Measurements from ENCODE around the gene NTMT1.
A peak's percentile ranks its signal among the peaks of the same experiment; 100 is the strongest.

The NTMT1 gene

DNA sequence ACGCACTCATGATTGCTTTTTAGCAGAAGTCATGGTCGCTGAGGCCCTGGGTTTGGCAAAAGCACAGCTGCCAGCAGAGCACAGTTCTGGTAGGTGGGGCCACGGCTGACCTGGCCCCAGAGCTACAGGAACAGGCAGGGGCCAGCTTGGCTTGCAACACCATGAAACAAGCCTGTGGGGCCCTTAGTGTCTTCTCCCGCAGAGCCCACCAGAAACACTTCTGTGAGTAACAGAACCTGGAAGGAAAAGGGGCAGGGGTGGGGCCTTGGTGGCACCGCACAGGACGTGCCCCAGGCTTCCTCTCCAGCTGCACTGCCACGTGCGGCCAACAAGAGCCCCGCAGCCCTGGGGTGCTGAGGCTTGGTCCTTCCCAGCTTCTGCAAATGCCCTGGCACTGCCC lies 11.1 kb downstream of the NTMT1 start:
- no peak for DNase-seq (ENCODE audit: low read depth)

DNA sequence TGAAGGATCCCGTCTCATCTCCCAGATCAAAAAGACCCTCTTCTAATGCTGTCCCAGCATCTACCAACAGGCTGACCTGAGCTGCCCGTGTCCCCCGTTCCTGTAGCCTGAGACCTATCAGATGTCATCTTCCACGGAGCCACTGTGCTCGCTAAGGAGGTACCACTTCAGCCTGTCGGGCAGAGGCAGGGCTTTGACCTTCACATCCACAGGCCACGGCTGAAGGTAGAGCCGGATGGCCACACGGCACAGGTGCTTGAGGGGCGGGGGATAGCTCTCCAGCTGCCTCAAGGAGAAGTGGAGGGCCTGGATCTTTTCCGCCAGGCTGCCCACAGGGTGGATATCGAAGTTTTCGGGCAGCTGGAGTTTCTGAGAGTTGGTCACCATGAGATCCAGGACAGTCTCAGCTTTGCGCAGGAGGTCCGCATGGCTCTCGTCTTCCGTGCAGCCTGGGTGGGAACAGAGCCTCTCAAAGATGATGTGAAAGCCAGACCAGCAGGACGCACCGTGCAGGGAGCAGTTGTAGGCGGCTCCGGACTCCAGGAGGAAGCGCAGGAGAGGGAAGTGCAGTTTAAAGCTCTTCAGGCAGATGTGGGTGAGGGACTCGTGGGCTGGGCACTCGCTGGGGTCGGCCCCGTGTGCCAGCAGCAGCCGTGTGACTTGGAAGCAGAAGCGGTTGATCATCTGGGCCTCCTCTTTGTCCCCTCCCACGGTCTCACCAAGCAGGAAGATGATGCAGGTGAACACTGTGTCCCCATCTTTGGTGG lies 11.9 kb downstream of the NTMT1 start:
- no peak for DNase-seq (ENCODE audit: low read depth)

DNA sequence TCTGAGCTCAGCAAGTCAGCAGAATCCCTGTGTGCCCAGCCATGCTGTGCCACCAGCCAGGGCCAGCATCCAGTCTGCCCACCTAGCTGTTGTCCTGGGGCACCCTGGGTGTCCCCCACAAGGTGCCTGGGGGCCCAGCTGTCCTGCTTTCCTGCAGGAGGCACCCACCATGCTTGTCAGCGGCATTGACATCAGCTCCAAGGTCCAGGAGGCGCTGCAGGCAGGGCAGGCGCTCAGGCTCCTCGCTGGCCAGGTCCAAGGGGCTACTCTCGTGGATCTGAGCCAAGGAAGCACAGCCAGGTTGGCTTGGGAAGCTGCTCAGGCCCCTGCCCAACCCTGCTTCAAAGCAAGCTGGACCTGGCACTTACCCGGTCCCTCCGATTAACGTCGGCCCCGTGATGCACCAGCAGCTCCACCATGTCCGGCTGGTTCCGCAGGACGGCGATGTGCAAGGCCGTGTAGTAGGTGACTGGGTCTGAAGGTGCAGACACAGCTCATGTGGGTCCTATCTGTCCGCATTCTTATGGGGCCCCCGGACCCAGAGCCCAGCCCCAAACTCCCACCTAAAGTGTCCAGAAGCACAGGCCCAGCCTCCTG lies 13.2 kb downstream of the NTMT1 start:
- no peak for DNase-seq (ENCODE audit: low read depth)

DNA sequence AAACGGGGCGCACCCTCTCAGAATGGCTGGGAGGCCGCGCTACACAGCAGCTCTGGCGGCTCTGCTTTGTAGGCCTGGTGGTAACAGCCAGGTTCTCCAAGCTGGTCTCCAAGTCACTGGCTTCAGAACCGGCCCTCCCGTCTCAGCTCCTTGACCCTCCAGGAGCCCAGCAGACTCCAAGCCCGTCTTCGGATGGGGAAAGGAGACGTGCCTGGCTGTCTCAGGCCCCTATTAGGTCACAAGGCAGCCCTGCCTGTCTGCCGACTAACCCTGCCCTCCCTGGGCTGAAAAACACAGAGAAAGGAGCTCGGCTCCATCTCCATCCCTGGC lies 13.8 kb downstream of the NTMT1 start:
- DNase-seq (ENCODE audit: low read depth): no peak

DNA sequence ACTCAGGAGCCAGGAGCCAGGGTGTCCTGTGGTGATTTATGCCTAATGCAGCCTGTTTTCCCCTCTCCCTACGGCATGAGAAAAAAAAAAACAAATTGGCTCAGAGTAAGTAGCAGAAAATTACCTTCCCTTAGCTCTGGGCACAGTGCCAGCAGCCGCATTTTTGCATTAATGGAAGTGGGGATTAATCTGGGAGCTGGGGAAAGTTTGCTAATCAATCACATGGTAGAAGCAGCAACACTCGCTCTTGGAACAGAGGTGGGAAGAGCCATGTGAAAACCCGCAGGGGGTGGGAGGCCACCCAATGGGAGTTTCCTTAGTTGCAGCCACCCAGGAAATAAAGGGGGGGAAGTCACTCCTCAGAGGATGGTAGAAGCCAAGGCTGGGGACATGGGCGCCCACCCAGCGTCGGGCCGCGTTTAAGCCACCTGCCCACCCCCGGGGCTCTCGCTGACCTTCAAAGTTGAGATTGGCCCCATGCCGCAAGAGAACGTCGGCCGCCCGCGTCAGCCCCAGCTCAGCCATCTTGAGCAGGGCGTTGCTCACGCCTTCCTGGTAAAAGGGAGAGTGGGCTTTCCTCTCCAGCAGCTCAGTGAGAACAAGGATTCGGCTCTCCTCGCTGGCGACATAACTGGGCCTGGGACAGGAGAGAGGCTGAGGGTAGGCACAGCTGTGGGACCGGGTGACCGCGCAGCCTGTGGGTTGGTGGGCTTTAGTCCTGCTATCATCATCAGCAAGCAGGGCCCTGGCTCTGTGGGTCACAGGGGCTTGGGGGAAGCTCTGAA lies 14.3 kb downstream of the NTMT1 start:
- no peak for DNase-seq (ENCODE audit: low read depth)

DNA sequence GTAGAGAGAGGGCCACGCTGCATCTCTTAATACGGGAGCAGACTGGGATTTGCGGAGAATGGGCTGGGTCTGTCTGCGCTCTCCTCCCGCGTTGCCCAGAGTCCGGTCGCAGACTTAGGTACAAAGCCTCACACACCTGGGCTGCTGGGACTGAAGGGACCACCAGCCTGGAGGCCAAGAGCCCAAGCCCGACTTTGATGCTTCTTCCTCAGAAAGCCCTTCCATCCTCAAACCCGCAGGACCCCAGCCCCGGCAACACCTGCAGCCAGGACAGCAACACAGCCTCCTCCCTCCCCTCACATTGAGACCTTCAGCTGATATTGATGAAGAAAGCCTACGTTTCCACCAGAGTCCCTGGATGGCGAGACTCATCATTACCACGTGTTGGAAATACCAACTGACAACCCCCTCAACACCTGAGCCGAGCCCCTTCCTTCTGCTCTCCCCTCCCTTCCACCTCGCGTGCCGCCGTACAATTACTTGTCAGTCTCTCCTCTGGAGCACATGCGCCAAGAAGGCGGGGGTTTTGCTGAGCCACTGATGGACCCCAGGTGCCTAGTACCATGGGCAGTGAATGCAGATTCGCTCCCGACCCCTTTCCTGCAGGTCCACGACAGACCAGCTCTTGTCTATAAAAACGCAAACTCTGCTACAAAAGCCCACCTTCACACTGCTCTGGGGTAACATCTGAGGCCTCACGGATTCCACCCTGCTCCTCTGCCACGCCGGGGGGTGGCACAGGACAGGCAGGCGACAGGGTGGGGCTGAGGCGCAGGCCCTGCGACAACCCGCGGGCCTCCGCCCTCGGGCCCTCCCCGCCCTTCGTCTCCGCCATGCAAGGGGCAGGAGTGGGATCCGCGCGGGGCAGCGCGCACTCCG lies 15.1 kb downstream of the NTMT1 start:
- DNase-seq (ENCODE audit: low read depth): no peak

DNA sequence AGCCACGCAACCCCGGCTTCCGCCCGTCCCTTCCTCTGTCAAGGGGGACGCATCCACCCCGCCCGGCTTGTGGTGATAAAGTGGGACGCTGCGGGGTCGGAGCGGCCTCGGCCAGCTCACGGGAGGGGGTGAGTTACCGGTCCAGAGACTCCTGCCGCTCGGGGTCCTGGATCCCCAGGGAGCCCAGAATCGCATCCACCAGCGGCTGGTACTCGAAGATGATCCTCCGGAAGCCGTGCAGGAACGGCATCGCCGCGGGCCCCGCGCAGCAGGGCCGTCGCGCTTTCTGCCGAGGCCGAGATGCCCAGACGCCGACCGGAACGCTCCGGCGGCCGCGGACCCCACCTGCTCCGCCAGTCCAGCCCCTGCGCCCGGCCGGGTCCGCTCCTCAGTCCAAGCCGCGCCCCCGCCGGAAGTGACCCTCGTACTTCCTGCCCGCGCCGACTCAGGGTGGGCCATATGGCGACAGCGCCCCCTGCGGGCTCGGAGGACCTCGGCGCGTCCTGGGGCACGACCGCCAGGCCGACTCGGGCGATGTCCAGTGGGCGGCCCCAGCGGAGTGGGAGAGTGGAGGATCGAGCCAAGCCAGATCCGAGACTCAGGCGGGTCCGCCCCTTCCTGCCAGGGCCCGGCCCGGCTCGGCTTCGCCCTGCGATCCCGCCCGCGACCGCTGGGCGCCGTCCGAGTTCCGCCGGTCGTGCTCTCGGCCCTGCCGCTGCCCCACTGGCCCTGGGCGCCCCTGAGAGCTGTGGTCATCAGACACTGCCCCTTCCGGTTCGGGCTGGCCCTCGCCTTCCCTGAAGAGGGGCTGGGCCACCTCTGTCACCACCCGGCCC lies 16.0 kb downstream of the NTMT1 start, which contains the start of gene ASB6:
TSS of gene ASB6 (minus strand) at position 402 of the 836 bp plus-strand sequence. CDS start at position 250, 152 bp downstream.
- peak; percentile 97 for DNase-seq (ENCODE audit: low read depth)

DNA sequence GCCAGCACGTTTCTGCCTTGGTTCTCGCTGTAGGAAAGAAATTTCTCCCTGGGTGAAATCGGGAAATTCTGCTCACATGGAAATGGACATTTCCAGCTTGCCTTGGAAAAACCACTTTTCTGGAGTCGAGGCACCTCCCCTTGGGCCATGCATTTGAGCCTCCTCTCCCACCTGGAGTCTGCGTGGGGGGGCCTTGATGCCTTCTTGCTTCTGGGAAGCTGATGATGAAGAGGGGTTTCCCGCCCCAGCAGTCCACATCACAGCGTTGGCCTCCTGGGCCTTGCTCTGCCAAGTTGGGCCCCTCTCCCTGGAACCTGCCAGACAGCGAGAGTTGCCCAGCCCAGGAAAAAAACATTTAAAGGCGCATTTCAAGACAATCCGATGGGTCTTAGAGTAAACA lies 17.7 kb downstream of the NTMT1 start:
- DNase-seq (ENCODE audit: low read depth): no peak

DNA sequence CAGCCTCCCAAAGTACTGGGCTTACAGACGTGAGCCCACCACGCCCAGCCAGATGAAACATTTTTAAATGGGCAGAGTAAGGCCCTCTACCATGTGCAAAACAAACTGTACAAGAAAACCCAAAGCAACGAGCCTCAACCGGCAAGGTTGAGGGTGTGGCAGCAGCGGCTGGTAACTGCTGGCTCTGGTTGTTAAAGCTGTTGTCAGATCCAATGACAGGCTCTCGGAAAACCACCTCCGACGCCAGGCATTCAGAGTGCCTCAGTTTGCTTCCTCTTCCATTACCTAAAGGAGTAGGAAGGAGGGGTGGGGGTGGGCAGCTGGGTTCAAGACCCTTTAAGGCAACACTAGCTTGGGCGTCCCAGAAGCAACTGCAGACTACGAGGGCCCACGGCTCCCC lies 18.4 kb downstream of the NTMT1 start:
- no peak for DNase-seq (ENCODE audit: low read depth)

DNA sequence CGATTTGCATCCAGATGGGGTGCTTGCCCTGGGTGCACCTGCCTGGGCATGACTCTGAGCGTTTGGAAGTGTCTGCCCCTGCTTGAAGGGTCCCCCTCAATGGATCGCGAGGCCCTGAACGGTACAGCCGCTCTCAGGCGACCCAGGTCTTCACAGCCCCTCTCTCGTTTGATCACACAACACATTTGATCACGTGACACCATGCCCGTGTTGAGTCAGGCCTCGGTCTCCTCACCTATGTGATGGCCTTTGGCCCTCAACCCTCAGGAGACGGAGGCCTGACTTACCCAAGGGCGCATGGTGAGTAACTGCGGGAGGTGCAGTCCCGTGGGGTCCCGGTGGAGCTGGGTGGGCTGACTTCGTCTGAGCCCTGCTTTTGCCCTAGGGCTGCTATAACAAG lies 18.9 kb downstream of the NTMT1 start:
- no peak for DNase-seq (ENCODE audit: low read depth)

DNA sequence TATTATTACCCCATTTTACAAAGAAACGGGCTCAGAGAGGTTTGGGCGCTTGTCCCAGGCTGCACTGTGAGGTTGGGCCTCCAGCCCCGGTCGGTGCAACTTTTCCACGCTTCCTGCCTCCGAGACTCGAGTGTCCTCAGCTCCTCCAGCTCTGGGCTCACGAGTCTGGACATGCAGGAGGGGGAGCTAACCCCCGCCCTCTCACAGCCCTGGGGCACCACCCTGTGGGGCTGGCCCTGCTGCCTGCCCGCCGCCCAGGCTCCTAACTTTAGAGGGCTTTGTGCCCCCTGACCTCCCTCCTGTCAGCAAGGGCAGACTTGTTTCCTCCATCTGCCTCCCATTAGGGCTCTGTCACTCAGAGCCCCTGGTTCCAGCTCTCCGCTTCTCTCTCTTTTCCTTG lies 20.3 kb downstream of the NTMT1 start:
- no peak for DNase-seq (ENCODE audit: low read depth)

DNA sequence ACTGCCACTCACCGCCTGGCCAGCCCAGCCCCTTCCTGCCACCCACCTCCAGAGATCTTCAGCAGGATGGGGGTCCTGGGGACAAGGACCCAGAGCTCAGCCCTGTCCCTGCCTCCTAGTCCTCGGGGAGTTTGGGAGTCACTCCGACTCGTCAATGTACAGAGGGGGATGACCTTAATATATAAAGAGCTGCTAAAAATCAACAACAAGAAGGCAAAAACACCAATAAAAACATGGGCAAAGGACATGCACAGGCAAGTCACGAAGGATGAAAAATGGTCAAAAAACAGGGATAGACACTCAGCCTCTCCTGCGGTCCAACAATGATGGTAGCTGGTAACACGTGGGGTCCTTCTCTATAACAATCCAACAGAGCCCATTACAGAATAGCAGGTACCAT lies 20.7 kb downstream of the NTMT1 start:
- DNase-seq (ENCODE audit: low read depth): no peak

DNA sequence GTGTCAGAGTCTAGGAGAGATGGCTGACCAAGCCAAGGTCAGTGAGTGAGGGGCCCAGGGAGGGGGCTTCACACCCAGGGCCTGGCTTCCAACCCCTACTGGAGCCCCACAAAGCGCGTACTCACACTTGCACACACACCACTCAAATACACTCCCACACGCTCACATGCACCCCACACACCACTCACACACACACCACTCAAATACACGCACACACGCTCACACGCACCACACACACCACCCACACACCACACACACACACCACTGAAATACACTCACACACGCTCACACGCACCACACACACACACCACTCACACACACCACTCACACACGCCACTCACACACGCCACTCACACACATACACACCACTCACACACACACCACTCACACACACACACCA lies 21.7 kb downstream of the NTMT1 start:
- DNase-seq (ENCODE audit: low read depth): no peak

DNA sequence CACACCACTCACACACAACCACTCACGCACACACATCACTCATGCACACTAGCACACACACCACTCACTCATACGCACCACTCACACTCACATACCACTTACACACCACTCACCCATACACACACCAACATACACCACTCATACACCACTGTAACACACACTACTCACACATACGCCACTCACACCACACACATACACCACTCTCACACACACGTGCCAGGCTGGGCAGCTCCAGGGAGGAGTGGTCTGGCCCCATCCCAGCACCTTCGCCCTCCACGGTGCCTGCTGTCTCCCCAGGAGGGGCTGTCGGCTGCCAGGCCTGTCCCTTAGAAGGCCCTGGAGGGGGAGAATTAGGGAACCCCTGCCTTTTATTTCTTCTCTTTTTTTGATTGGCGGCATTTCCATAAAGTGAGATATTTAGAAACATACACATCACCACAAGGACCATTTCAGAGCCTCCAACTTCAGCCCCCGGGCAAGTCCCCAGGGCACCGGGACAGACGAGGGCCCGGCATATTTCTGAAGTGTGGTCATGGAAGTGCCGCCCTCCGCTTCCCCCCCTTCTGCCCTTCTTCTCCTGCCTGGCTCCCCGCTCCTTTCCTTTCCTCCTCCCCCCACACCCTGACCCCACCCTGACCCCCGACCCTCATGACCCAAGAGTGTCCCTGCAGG lies 22.3 kb downstream of the NTMT1 start:
- DNase-seq (ENCODE audit: low read depth): no peak

DNA sequence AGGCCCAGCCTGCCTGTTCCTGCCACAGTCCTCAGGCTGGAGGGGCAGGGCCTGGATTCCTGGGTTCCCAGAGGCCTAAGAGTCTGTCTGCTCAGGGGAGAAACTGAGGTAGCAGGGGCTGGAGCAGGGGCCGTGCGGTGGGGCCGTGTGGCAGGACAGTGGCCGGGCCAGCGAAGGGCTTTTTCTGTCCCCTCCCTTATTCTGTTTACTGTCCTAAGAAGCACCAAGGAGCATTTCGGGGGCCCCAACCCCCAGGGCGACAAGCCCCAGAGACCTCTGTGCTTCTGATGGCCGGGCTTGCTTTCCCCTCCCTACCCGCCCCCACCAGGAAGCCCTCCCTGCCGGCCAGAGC lies 22.8 kb downstream of the NTMT1 start:
- no peak for DNase-seq (ENCODE audit: low read depth)

DNA sequence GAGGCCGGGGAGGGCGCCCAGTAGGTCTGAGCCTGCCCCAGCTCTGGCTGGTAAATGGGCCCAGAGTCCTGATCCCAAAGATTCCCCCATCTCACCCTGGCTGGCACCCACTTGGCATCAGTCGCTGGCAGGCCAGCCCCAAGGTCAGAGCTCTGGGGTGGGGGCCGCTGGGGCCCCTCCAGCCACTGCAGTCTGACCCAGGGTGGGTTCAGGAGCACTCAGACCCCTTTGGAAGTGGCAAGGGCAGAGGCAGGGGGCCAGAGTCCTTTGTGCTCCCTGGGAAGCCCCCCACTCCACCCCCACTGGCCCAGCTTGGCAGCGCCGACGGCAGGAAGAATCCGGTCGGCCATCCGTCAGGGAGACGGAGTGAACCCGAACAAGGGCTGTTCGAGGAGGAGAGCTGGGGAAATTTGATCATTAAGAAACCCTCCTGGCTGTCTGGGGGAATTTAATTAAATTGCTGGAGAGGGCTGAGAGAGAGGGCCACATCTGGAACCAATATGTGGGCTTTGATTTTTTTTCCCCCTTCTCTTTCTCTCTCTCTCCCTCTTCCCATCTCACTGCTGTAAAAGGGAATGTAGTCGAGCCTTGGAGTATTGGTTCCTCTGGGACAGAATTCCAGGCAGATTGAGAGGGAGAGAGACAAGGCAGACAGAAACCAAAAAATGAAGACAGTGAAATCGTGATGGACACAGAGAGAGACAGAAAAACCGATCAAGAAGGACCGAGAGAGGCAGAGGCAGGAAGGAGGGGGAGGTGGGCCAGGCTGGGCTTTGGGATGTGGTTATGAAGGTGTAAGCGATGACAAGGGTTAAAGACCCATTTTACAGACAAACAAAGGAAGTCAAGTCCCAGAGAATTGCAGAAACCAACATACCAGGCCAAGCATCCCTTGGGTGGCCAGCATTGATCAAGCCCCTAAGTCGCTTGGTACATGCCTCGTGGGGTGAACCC lies 24.0 kb downstream of the NTMT1 start:
- DNase-seq (ENCODE audit: low read depth): no peak

DNA sequence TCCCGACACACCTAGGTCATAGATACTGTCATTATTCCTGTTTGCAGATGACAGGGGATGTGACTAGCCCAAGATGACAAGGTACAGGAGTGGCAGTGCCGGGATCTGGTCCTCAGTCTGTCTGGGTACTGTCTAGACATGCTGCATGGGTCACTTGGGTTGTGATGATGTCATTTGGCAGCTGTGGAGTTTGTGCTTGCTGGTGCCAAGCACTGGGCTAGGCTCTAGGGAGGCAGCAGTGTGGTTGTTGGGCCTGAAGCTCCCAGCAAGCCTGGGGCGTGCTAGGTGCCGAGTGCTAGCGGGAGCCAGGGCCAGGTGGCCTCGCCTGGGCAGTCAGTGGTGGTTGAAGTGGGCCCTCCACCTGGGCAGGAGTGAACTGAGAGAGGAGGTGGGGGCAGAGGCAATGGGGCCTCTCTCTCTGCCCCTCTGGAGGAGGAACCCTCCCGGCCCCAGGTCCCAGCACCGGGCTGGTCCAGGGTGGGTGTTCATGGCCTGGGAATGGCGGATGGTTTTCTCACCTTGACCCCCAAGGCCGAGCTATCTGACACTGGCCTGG lies 24.8 kb downstream of the NTMT1 start:
- DNase-seq (ENCODE audit: low read depth): no peak

DNA sequence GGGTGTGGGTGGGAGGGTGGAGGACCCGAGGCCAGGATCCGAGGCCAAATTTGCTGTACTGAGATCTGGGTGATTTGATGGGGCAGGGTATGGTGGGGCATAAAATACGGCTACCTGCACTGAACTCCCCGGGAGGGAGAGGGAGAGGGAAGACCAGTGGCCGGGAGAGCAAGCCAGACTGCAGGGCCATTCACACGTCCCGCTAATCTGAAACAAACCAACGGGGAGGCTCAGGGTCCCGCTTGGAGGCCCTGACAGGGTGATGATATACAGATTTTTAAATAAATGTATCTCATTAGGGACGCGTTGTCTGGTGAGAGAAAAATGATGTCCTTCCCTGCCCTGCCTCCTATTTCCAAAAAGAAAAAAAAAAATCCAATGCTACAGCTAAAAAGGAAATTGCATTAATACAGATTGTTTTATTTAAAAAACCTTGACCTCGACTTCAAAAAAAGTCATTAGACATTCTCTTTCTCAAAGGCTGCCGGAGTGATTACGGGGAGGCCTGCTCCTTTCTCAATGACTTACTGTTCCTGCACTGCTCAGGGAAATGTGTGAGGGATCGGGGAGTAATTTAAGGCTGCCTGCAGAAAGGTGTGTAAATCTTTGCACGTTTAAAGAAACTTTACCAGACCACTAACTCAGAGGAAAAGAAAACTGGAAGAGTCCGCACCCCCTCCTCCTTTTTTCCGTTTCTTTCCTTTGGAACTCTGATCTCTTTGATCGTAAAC lies 28.0 kb downstream of the NTMT1 start:
- DNase-seq (ENCODE audit: low read depth): no peak

DNA sequence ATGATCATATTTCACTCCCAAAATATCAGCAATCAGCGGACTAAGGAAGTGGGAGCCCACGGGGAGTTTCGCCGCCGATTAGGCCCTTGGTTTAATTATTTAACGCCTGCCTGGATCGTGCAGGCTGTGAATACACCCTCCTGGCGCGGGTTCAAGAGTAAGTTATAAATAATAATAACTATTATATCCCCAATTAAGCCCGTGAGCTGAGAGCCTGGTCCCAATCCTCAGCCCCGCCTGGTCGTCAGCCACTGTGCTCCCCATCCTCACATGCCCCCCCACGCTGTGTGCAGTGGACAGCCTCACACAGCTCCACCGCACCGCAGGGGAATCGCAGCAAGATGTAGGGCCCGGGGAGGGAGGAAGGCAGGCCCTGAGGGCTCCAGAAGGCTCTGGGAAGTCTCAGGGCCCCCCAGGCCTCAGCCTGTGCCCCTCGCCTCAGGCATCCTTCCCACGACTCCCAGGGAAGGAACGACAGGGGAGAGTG lies 28.6 kb downstream of the NTMT1 start:
- DNase-seq (ENCODE audit: low read depth): no peak
